HEK293 (cell line): ENCODE measurements around the gene FKBP8.

Experiments
- CTCF ChIA-PET: fragments of 350-600 bp; formaldehyde crosslinking; extraction: SDS; loops from one replicate; lab custom pipeline; 2021; ENCODE audit warnings: antibody characterized with exemption; lab: Yijun Ruan, JAX
- POLR2A ChIA-PET: fragments of 300-600 bp; formaldehyde crosslinking; extraction: SDS; loops from one replicate; lab custom pipeline; 2020; ENCODE audit warnings: antibody characterized with exemption, inconsistent platforms; lab: Yijun Ruan, JAX
- H3K27ac ChIP-seq: fragments of 200-500 bp; sonication (Bioruptor generic); 2 replicates; pipeline ENCODE4 v1.5.1; 2014; ENCODE audit warnings: low read depth, low read length, control low read depth, inconsistent platforms; ENCODE audit errors: extremely low read depth
- H3K36me3 ChIP-seq, 2 experiments: fragments of 200-500 bp in 1 of 2; sonication (Bioruptor generic) in 1 of 2; 1 replicate in 1 of 2; 2 replicates in 1 of 2; pipeline ENCODE4 v1.5.1; 2014 to 2017; ENCODE audit warnings: inconsistent platforms in 2 of 2, low read length in 2 of 2; ENCODE audit not compliant: control insufficient read depth in 2 of 2, insufficient read depth in 1 of 2
- H3K4me1 ChIP-seq: fragments of 200-500 bp; sonication (Bioruptor generic); 2 replicates; pipeline ENCODE4 v1.5.1; 2014; ENCODE audit warnings: mild to moderate bottlenecking, low read length, inconsistent platforms; ENCODE audit not compliant: control insufficient read depth, insufficient read depth
- H3K4me3 ChIP-seq: 2 replicates; pipeline ENCODE4 v1.5.1; 2011; ENCODE audit warnings: low read depth, mild to moderate bottlenecking, control low read depth, low read length, moderate library complexity
- H3K9me3 ChIP-seq: fragments of 200-500 bp; sonication (Bioruptor generic); 2 replicates; pipeline ENCODE4 v1.5.1; 2014; ENCODE audit warnings: low read depth, low read length, inconsistent platforms; ENCODE audit not compliant: control insufficient read depth, insufficient read depth
- BCL11A ChIP-seq: fragments of 450-650 bp; formaldehyde crosslinking; IDR thresholded peaks from 2 replicates; pipeline ENCODE4 v1.5.1; 2016; ENCODE audit warnings: low read depth, missing biosample characterization, missing genetic modification characterization
- ELK4 ChIP-seq: IDR thresholded peaks from 2 replicates; pipeline ENCODE4 v1.6.1; 2011; ENCODE audit warnings: mild to moderate bottlenecking, low read depth, low read length, borderline replicate concordance
- GLI2 ChIP-seq: fragments of 450-650 bp; formaldehyde crosslinking; IDR thresholded peaks from 2 replicates; pipeline ENCODE4; 2017; ENCODE audit warnings: missing biosample characterization, missing genetic modification characterization, low read depth, borderline replicate concordance
- HOXA7 ChIP-seq: sonication (generic); formaldehyde crosslinking; IDR thresholded peaks from 2 replicates; pipeline ENCODE4 v1.8.1; 2022; ENCODE audit warnings: missing genetic modification reagents, borderline replicate concordance
- REST ChIP-seq: fragments of 450-650 bp; formaldehyde crosslinking; IDR thresholded peaks from 2 replicates; pipeline ENCODE4 v1.5.1; 2016; ENCODE audit warnings: missing biosample characterization, missing genetic modification characterization
- ZBTB10 ChIP-seq: fragments of 450-650 bp; formaldehyde crosslinking; IDR thresholded peaks from 2 replicates; pipeline ENCODE4 v1.5.1; 2016; ENCODE audit warnings: missing biosample characterization, missing genetic modification characterization
- ZFHX2 ChIP-seq: fragments of 450-650 bp; formaldehyde crosslinking; conservative IDR thresholded peaks from 2 replicates; pipeline ENCODE4 v1.5.1; 2016; ENCODE audit warnings: missing biosample characterization, missing genetic modification characterization
- ZNF157 ChIP-seq: fragments of 450-650 bp; formaldehyde crosslinking; IDR thresholded peaks from 2 replicates; pipeline ENCODE4 v1.5.1; 2016; ENCODE audit warnings: missing biosample characterization, missing genetic modification characterization
- ZNF211 ChIP-seq: fragments of 450-650 bp; formaldehyde crosslinking; IDR thresholded peaks from 2 replicates; pipeline ENCODE4 v1.5.1; 2016; ENCODE audit warnings: low read depth, missing biosample characterization, missing genetic modification characterization
- ZNF354C ChIP-seq: fragments of 450-650 bp; formaldehyde crosslinking; IDR thresholded peaks from 2 replicates; pipeline ENCODE4 v1.5.1; 2016; ENCODE audit warnings: missing biosample characterization, missing genetic modification characterization, low read depth, borderline replicate concordance
- ZNF488 ChIP-seq: fragments of 450-650 bp; formaldehyde crosslinking; IDR thresholded peaks from 2 replicates; pipeline ENCODE4 v1.5.1; 2016; ENCODE audit warnings: missing biosample characterization, missing genetic modification characterization
- ZNF501 ChIP-seq: fragments of 450-650 bp; formaldehyde crosslinking; IDR thresholded peaks from 2 replicates; pipeline ENCODE4 v1.5.1; 2016; ENCODE audit warnings: missing biosample characterization, missing genetic modification characterization
- ZNF518A ChIP-seq: fragments of 450-650 bp; formaldehyde crosslinking; conservative IDR thresholded peaks from 2 replicates; pipeline ENCODE4 v1.5.1; 2016; ENCODE audit warnings: low read depth, missing biosample characterization, missing genetic modification characterization
- ZNF544 ChIP-seq: fragments of 450-650 bp; formaldehyde crosslinking; IDR thresholded peaks from 2 replicates; pipeline ENCODE4 v1.5.0; 2017; ENCODE audit warnings: missing biosample characterization, missing genetic modification characterization
- ZNF645 ChIP-seq: fragments of 450-650 bp; formaldehyde crosslinking; IDR thresholded peaks from 2 replicates; pipeline ENCODE4; 2016; ENCODE audit warnings: missing biosample characterization, missing genetic modification characterization
- ZNF692 ChIP-seq: fragments of 450-650 bp; formaldehyde crosslinking; IDR thresholded peaks from 2 replicates; pipeline ENCODE4 v1.5.1; 2016; ENCODE audit warnings: missing biosample characterization, missing genetic modification characterization
- ZNF843 ChIP-seq: fragments of 450-650 bp; formaldehyde crosslinking; IDR thresholded peaks from 2 replicates; pipeline ENCODE4 v1.5.1; 2016; ENCODE audit warnings: missing biosample characterization, missing genetic modification characterization
- ZSCAN23 ChIP-seq: fragments of 450-650 bp; formaldehyde crosslinking; IDR thresholded peaks from 2 replicates; pipeline ENCODE4 v1.5.1; 2016; ENCODE audit warnings: missing biosample characterization, missing genetic modification characterization

FKBP8 gene

GRCh38 chr19:18519962-18520847 lies 23.2 kb downstream of the FKBP8 start (continued):
- no peak for TF ChIP-seq ZBTB10 (tag by site-specific recombination)
- TF ChIP-seq HOXA7 (CRISPR knock-in tag), result no peak
- TF ChIP-seq ZNF488, result no peak
- no peak for TF ChIP-seq GLI2 (tag by site-specific recombination)

GRCh38 chr19:18518639-18519038 lies 24.7 kb downstream of the FKBP8 start:
- Histone ChIP-seq H3K9me3 (no peaks in the 10 kb centered on the region), H3K4me1 (peaks cover 3% of the 10 kb centered on the region; the same call in 1 of the 2 replicates), H3K27ac (no peak overlapping the region), H3K4me3 (no peak overlapping the region), H3K36me3 (no peaks in the 10 kb centered on the region)
- ChIA-PET CTCF (interaction anchor here (0.5 to 2.9 kb wide), 6 partner anchors 12 to 121 kb away, joined by 3 to 14 read pairs (median 4); no protein-coding TSS in a partner anchor), POLR2A (no interaction called here)
- TF ChIP-seq ELK4 (no peak), ZFHX2 (tag by site-specific recombination) (no peak), ZNF211 (tag by site-specific recombination) (no peak), ZNF157 (no peak), ZNF501 (no peak), BCL11A (no peak), ZNF692 (no peak), ZNF354C (tag by site-specific recombination) (no peak), ZNF518A (no peak), ZSCAN23 (no peak), ZNF645 (tag by site-specific recombination) (no peak), ZNF544 (tag by site-specific recombination) (no peak), REST (tag by site-specific recombination) (no peak), ZNF843 (tag by site-specific recombination) (no peak)
